Fibroblast of lung (primary cell): Measurements from ENCODE around the gene FAM170B.

ENCODE experiments used
- CTCF ChIP-seq, 2 donors: IDR thresholded peaks in 1 of 2; conservative IDR thresholded peaks in 1 of 2; 1 replicate in 1 of 2; 2 replicates in 1 of 2; pipeline ENCODE4 v1.5.1; 2011 to 2012; ENCODE audit warnings: low read length in 2 of 2, control low read depth in 1 of 2, inconsistent platforms in 1 of 2, low read depth in 1 of 2, mild to moderate bottlenecking in 1 of 2
- EZH2 ChIP-seq: IDR thresholded peaks from 2 replicates; pipeline ENCODE4 v1.5.1; 2012; ENCODE audit warnings: low read length, control low read depth, mild to moderate bottlenecking; ENCODE audit errors: missing control alignments

GRCh38 chr10:49162063-49162462 is 28.2 kb upstream of the FAM170B start:
- TF ChIP-seq CTCF (conservative IDR thresholded peaks at IDR 0.05 in 1 of 2, IDR thresholded peaks at IDR 0.05 in 1 of 2; ENCODE audit: low read depth in 1 of 2, low read length in 2 of 2) = no peak
- no peak for TF ChIP-seq EZH2
